Neural cell (in vitro differentiated cells): ENCODE results near the gene SLC22A6.

Experiments used
- POLR2AphosphoS5 ChIP-seq: IDR thresholded peaks from 2 replicates; pipeline ENCODE4 v1.6.1; 2012
- SMC3 ChIP-seq: fragments of 450-650 bp; conservative IDR thresholded peaks from 2 replicates; pipeline ENCODE4 v1.6.1; 2014; ENCODE audit warnings: antibody characterized with exemption, mild to moderate bottlenecking, moderate library complexity; ENCODE audit not compliant: poor library complexity
- TF ChIP-seq, protein P1 (sequence below): fragments of 450-650 bp; IDR thresholded peaks from 2 replicates; pipeline ENCODE4 v1.5.1; 2014; ENCODE audit warnings: antibody characterized with exemption, mild to moderate bottlenecking, moderate library complexity; ENCODE audit not compliant: poor library complexity, severe bottlenecking
- TF ChIP-seq, protein P2 (sequence below): IDR thresholded peaks from 2 replicates; pipeline ENCODE4 v1.6.1; 2012; ENCODE audit warnings: borderline replicate concordance

DNA sequence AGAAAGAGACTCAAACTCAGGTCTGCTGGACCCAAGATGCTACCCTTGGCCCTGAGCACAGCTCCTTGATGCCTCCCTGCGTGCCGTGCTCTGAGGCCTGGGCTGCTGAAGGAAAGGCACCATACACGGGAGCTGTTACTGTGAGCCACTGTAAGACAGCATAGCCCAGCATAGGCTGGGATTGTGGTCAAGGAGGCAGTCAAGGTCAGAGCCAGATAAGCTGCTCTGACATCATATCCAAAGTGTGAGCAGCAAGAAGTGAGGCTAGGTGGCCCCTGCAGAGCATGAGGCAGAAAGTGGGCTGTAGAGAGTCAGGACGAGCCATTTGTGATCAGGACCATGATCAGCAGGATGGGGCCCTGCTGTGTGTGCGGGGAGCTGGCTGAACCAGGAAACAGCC, 23.2 kb upstream of the SLC22A6 start:
- TF ChIP-seq, protein P1, sequence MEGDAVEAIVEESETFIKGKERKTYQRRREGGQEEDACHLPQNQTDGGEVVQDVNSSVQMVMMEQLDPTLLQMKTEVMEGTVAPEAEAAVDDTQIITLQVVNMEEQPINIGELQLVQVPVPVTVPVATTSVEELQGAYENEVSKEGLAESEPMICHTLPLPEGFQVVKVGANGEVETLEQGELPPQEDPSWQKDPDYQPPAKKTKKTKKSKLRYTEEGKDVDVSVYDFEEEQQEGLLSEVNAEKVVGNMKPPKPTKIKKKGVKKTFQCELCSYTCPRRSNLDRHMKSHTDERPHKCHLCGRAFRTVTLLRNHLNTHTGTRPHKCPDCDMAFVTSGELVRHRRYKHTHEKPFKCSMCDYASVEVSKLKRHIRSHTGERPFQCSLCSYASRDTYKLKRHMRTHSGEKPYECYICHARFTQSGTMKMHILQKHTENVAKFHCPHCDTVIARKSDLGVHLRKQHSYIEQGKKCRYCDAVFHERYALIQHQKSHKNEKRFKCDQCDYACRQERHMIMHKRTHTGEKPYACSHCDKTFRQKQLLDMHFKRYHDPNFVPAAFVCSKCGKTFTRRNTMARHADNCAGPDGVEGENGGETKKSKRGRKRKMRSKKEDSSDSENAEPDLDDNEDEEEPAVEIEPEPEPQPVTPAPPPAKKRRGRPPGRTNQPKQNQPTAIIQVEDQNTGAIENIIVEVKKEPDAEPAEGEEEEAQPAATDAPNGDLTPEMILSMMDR: no peak
- TF ChIP-seq SMC3 (no peak), POLR2AphosphoS5 (no peak)
- TF ChIP-seq, protein P2, sequence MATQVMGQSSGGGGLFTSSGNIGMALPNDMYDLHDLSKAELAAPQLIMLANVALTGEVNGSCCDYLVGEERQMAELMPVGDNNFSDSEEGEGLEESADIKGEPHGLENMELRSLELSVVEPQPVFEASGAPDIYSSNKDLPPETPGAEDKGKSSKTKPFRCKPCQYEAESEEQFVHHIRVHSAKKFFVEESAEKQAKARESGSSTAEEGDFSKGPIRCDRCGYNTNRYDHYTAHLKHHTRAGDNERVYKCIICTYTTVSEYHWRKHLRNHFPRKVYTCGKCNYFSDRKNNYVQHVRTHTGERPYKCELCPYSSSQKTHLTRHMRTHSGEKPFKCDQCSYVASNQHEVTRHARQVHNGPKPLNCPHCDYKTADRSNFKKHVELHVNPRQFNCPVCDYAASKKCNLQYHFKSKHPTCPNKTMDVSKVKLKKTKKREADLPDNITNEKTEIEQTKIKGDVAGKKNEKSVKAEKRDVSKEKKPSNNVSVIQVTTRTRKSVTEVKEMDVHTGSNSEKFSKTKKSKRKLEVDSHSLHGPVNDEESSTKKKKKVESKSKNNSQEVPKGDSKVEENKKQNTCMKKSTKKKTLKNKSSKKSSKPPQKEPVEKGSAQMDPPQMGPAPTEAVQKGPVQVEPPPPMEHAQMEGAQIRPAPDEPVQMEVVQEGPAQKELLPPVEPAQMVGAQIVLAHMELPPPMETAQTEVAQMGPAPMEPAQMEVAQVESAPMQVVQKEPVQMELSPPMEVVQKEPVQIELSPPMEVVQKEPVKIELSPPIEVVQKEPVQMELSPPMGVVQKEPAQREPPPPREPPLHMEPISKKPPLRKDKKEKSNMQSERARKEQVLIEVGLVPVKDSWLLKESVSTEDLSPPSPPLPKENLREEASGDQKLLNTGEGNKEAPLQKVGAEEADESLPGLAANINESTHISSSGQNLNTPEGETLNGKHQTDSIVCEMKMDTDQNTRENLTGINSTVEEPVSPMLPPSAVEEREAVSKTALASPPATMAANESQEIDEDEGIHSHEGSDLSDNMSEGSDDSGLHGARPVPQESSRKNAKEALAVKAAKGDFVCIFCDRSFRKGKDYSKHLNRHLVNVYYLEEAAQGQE: no peak
